SIG-M5 treated with dmso at 0.1 percent for 504 hours (cell line): ENCODE measurements around the gene FRMD6.
"Not testable (repeated sequence)": the region's sequence is repeated elsewhere in the genome, so short reads cannot be mapped to it uniquely, and the experiment has no call there.

Source experiments
- DNase-seq: peaks from one replicate; lab custom pipeline; 2025; ENCODE audit not compliant: unreplicated experiment; lab: John Stamatoyannopoulos, UW

Gene FRMD6

DNA sequence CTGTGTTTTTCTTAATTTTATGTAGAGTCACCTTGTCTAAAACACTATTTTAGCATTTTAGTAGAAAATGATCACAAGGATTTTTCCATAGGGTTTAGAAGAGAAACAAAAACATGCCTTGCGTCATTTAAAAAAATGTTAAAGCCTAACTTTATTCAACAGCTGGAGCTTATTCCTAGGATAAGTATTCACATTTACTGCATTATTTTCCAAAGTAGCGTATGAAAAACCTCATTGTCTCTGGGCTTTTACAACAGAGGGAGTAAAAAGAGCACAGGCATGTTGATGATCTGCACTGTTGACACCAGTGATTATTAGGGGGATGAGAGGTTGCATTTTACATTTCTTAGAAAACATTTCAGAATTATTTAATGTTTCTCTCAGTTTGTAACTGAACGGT, 66.1 kb downstream of the FRMD6 start:
- DNase-seq = no peak

DNA sequence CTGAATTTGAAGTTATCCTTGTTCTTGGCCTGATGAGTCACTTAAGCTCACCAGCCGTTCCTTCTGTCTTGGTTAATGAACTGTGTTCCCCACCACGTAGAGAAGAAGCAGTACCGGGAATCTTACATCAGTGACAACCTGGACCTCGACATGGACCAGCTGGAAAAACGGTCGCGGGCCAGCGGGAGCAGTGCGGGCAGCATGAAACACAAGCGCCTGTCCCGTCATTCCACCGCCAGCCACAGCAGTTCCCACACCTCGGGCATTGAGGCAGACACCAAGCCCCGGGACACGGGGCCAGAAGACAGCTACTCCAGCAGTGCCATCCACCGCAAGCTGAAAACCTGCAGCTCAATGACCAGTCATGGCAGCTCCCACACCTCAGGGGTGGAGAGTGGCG, 68.2 kb downstream of the FRMD6 start:
- DNase-seq = no peak

DNA sequence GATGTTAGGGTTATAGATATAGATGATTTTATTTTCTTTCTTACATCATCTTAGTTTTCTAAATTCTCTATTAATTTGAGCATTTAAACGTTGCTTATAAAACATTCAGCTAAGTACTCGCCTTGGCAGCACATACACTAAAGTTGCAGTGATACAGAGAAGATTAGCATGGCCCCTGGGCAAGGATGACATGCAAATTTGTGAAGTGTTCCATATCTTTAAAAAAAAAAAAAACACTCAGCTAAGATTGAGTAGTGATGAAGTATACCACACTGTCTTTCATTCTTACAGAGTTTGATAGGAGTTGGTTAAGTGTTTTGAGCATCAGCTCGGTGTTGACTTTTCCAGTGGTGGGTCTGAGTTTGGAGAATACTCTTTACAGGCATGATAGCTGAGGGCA, 72.3 kb downstream of the FRMD6 start:
- no peak for DNase-seq

DNA sequence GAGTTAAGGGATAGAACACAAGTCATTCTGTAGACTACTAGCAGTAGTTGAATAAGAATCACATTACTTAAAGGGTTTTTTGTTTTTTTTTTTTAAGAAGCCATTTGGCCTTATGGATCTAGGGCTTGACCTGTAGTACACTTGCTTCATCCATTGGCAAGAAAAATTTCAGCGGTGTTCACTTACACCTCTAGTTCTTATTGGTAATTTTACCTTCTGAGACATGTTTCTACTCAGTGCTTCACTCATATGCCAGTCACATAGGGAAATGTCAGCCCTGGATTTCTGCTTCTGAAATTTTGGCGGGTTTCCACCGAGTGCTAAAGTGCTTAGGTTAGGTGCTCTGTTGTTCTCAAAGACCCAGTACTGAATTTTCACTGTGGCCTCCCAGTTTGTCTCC, 72.9 kb downstream of the FRMD6 start:
- DNase-seq = no peak

DNA sequence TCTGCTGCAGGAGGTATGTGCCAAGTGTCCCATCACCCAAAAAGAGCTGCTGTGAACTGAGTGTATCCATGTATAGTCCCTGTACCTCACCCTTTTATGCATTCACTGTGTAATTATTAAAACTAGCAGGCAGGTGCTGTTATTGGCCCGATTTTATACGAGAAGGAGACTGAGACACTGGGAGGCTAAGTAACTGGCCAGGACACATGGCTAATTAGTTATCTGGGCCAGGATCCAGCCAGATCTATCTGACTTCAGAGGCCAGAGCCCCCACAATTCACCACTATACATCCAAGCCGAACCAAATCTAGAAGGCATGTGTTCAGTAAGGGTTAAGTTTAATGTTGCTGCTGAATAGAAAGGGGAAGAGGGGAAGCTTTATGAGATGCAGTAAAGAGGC, 73.4 kb downstream of the FRMD6 start:
- no peak for DNase-seq

DNA sequence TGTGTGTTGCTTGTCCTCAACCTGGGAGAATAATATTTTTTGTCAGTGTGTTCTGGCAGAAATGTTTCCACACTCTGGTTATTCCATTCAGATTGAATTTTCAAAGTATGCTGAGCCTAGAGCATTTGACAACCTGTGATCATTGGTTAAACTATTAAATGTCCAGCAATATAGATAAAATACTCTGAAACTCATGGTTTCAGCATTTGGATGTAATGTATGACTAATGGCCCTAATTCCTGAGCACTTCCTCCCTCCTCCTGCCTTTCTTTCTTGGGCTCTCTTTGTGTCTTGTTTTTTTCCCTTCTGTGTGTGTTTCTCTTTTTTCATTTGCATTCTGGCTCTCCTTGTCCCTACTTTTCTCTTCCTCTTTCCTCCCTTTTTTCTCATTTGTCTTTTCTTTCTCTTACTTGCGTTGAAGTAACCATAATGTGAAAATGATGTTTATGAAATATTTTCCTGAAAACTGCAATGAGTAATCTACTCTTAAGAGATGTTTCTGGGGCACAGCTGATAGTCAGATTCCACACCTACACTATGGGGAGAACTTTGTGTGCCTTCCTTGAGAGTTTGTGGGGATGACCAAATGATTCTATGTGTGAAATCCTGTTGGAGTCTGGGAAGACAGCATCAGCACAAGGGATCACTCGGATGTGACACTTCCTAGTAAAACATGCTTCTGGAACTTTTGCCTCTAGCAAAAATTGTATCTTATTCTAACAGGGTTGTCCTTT, 74.6 kb downstream of the FRMD6 start:
- no peak for DNase-seq

DNA sequence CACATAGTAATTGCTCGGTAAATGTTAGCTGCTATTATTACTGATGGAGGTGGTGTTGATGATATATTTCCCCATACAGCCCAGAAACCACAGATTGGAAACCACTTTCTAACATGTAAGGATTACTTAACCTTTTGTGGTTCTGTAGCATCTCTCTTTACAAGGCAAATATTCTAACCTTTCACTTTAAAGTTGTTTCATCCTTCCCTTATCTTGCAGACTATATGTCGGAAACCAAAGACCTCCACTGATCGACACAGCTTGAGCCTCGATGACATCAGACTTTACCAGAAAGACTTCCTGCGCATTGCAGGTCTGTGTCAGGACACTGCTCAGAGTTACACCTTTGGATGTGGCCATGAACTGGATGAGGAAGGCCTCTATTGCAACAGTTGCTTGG, 75.8 kb downstream of the FRMD6 start:
- DNase-seq = peak; percentile 6

DNA sequence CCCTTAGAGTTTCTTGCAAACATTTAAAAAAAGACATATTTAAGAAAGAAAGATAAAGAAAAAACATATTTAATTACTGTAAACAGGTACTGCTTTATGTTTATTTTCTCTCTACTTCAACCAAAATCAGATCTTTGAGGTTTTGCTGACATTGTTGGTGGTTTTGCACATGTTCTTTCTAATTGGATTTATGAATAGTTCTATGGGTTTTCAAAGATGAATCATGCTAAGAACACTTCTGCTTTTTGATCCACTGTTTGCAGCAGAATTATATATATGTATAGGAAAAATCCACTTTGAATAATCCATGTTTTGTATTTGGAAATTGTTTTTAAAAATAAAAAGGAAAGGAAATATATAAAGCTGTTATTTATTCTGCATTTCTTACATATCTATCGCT, 78.4 kb downstream of the FRMD6 start:
- DNase-seq = no peak

DNA sequence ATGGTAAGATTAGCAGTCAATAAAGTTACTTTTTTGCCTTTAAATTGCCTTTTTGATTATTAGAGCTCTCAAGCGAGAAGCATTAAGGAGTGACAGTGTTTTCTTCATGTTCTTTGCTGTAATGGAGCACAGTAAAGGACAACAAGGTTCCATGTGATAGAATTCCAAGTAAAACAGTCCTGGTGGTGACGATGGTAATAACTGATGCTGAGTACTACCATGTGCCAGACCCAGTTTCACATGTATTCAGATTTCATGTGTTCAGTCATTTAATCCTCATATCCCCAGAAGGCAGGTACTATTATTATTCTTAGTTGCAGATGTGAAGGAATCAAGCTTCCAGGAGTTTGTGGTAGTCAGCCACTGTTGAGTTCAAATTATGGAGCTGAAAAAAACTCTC, 79.0 kb downstream of the FRMD6 start:
- DNase-seq = no peak

DNA sequence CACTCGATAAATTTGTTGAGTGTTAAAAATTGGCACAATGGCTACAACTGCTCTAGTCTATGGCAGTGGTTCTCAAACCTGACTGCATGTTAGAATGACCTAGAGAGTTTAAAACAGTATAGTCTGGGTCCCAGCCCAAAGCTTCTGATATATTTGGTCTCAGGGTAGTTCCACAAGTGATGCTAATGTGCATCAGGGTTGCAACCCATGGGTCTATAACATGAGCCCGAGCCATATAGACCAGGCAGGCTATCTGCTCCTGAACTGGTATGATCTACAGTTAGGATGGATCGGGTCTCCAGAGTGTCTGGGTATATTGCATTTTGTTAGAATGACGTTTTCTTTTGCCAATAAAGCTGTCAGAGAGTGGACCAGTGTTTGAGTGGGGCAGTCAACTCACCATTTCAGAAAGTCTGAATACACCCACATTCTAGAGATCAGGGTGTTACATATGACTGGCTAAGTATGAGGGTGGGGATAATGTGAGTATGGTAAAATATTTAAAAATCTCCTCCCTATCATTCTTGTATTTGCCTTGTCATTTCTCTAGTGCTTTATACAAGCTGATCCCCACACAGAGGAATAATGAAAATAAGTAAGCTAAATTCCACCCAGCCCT, 80.9 kb downstream of the FRMD6 start:
- no peak for DNase-seq

DNA sequence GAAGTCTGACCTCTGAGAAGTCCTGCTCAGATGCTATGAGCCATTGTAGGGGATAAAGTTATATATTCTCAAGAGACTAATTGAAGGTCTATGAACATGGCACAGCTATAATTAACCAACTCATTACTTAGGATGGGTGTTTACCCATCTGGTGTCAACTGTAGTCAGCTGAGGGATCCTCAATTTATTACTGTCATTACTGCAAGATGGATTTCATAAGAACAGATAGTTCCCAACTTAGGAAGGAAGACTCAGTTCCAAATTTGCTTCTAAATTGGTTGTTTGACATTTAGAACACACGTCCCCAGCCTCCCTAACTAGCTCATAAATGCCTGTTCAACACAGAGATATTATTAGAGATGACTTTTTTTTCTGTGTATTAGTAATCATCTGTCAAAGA, 81.4 kb downstream of the FRMD6 start:
- no peak for DNase-seq

DNA sequence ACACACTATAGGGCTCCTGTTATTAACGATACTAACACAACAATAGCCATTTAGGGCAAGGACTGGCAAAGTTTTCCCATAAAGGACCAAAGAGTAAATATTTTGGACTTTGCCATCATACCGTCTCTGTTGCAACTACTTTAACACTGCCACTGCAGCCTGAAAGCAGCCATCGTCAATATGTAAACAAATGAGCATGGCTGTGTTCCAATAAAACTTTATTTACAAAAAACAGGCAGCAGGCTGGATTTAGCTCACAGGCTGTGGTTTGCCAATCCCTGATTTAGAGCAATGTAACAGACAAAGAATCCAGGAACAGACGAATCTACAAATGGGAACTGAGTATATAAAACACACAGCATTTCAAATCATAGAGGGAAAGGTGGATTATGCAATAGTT, 84.1 kb downstream of the FRMD6 start:
- no peak for DNase-seq

DNA sequence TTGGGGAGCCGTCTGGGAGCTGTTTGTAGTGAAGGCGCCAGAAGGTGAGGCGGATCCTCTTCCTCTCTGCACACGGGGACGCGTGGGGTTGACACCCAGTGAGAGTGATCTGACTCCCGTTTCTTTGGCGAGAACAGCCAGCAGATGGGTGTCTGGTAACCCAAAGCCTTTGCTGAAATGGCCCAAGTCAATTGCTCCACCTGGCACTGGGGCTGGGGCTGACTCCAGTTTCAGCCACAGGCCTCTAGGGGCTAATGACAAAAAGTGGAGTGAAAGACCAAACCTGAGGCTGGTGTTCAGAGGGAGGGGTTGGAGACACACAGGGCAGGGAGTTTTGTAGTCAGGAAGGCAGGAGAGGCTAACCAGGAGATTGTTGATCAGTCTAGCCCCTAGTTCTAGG, 87.0 kb downstream of the FRMD6 start:
- no peak for DNase-seq

DNA sequence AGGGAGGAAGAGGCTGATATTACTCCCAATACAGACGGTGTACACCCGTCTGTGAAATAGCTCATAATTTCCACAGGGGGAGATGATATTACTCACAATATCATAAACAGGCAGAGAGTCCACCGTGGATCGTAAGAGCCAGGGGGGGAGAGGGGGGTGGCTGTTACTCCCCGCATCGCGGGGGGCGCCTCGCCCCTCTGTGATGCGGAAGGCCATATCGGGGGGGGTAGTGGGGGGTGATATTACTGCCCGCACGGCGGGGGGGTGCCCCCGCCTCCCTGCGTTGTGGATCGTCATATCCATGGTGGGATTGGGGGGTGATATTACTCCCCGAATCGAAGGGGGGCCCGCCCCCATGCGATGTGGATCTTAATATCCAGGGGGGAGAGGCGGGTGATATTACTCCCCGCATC, 91.9 kb downstream of the FRMD6 start:
- no peak for DNase-seq

DNA sequence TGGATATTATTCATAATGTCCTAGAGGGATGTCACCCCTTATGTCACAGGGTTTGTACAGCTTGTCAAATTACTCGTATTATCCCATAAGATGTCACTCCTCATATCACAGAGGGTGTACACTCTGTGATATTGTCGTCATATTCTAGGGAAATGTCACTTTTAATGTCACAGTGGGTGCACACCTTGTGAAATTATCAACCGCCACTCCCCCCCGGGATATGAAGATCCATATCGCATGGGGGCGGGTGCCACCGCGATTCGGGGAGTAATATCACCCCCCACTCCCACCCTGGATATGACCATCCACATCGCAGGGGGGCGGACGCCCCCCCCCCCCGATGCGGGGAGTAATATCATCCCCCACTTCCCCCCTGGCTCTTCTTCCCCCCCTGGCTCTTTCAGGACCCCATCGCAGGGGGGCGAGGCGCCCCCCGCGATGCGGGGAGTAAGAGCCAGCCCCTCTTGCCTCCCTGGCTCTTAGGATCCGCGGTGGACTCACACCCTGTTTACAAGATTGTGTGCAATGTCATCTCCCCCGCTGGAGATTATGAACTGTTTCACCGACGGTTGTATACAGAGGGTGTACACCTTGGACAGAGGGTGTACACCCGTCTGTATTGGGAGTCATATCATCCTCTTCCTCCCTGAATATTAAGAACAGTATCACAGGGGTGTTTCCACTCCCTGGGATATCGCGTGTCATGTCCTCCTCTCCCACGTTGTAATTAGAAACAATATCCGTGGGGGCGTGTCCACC, 92.8 kb downstream of the FRMD6 start:
- no peak for DNase-seq

DNA sequence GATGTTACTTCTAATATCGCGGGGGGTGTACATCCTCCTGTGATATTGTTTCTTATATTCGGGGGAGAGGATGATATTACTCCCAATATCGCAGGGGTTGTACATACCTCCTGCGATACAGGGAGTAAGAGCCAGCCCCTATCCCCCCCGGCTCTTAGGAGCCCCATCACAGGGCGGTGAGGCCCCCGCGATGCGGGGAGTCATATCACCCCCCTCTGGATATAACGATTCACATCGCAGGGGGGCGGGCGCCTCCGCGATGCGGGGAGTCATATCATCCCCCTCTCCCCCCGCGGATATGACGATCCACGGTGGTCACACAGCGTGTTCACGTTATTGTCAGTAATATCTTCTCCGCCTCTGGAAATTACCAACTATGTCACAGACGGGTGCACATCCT, 95.1 kb downstream of the FRMD6 start:
- not testable (repeated sequence) for DNase-seq

DNA sequence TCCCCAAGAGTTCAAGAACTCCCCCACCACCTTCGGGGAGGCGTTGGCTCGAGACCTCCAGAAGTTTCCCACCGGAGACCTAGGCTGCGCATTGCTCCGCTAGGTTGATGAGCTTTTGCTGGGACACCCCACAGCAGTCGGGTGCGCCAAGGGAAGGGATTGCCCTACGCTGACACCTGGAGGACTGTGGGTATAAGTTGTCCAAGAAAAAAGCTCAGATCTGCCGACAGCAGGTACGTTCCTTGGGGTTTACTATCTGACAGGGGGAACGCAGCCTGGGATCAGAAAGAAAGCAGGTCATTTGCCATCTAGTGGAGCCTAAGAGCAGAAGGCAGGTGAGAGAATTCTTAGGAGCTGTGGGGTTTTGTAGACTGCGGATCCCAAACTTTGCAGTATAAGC, 98.8 kb downstream of the FRMD6 start:
- DNase-seq = no peak

DNA sequence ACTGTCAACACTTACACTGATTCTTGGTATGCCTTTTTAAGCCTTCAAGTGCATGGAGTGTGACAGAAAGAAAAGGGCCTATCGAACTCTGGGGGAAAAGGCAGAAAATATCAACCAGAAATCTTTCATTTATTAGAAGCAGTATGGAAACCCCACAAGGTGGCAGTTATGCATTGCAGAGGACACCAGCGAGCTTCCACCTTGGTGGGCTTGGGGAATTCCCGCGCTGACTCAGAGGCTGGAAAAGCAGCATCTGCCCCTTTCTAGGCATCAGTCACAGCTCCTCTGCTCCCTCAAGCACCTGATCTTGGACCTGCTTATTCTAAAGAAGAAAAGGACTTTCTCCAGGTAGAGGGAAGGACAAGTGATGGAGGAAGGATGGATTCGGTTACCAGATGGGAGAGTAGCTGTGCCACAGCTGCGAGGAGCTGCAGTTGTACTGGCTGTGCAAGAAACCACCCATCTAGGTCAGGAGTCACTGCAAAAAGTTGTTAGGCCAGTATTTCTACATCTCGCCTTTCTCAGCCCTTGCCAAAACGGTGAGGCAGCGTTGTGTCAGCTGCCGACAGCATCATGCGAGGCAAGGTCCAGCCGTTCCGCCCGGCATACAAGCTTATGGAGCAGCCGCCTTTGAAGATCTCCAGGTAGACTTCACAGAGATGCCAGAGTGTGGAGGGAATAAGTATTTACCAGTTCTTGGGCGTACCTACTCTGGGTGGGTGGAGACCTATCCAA, 100.1 kb downstream of the FRMD6 start:
- DNase-seq = peak; percentile 14

DNA sequence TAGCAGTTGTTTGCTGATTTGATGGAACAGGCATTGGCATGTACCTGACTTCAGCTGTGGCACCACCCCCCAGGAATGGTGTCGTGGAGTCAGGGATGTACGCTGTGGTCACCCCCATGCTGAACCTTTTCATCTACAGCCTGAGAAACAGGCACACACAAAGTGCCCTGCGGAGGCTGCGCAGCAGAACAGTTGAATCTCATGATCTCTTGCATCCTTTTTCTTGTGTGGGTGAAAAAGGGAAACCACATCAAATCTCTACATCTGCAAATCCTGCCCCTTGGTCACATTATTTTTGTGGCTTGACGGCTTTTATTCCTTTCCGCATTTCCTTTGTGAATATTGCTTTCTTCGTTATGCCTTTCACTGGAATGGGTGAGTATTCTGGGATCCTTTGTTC, 106.0 kb downstream of the FRMD6 start:
- not testable (repeated sequence) for DNase-seq

DNA sequence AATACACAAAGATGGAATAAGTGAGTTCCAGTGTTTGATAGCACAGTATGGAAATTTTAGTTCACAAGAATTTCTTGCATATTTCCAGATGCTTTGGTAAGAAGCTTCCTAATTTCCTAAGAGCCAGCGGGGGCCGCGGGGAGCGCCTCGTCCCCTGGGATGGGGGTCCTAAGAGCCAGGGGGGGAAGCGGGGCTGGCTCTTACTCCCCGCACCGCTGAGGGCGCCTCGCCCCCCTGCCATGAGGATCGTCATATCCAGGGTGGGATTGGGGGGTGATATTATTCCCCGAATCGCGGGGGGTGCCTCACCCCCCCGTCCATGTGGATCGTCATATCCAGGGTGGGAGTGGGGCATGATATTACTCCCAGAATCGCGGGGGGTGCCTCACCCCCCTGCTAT, 108.2 kb downstream of the FRMD6 start:
- DNase-seq = no peak

DNA sequence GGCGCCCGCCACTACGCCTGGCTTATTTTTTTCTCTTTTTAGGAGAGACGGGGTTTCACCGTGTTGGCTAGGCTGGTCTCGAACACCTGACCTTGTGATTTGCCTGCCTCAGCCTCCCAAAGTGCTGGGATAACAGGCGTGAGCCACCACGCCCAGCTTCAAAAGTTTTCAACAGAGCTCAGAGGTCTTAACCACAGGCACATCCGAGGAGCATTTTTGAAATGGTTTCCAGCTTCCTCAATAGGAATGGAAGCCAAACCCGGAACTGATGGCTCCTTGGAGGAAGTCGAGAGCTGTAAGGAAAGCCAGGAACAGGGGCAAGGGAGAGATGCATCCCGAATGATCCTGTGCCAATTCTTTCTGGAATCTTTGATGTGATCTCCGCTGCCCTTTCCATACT, 114.0 kb downstream of the FRMD6 start:
- DNase-seq = not testable (repeated sequence)

DNA sequence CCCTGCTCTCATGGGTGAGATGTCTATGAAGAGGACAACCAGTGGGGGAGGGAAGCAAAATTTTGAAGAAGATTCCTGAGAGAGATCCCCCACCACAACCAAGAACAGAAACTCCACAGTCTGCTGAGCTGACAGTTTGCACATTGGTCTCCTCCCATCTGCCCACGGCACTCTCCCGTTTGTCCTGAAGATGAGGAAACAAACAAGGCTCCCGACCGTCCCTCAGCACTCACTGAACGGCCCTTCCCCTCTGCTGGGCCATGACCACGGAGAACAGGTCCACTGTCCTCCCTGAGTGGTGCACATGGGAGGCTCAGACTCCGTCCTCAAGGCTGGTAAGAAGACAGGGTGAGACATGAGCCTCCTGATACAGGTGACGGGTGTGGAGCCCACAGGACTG, 114.9 kb downstream of the FRMD6 start:
- DNase-seq = not testable (repeated sequence)
